Measurements from ENCODE around the gene LRRTM4.

The LRRTM4 gene

GRCh38 chr2:77470096-77470495 is 52.1 kb downstream of the LRRTM4 start:
- no peak overlapping the region for H3K9ac ChIP-seq (ENCODE audit: low read length in 2 of 2)
- no peak overlapping the region for H3K4me3 ChIP-seq (ENCODE audit: low read length in 2 of 2)
- no peaks in the 10 kb centered on the region for H3K9me3 ChIP-seq (ENCODE audit: control insufficient read depth in 2 of 2, low read length in 2 of 2)
- no peaks in the 10 kb centered on the region for H3K36me3 ChIP-seq (ENCODE audit: control insufficient read depth in 2 of 2, insufficient read depth in 2 of 2, low read length in 2 of 2)
- H3K27me3 ChIP-seq (ENCODE audit: control insufficient read depth in 1 of 2, insufficient read depth in 2 of 2, low read length in 2 of 2), result no peaks in the 10 kb centered on the region
- H3K4me1 ChIP-seq (ENCODE audit: control insufficient read depth, insufficient read depth, low read length), result no peaks in the 10 kb centered on the region
- H3K27ac ChIP-seq (ENCODE audit: low read length), result no peak overlapping the region

DNA sequence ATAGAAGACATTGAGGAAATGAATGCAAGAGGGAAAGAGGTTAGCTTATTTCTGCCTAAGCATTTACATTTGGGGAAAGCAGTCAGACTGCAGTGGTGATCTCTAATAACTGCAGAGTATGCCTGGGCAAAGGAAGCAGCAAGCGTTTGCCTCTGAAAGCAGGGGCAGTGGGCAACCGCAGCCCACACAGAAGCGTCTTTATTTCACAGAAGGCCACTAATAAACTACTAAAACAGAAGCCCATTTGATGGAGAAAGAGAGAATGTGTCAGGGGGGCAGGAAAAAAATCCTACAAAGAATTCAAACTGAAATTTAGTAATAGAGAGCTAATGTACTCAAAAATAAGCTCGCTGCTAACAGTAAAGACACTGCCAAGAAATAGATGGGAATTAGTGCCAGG is 53.1 kb downstream of the LRRTM4 start:
- H3K27ac ChIP-seq (ENCODE audit: low read length), result no peak overlapping the region
- no peaks in the 10 kb centered on the region for H3K27me3 ChIP-seq (ENCODE audit: control insufficient read depth in 1 of 2, insufficient read depth in 2 of 2, low read length in 2 of 2)
- no peak overlapping the region for H3K4me3 ChIP-seq (ENCODE audit: low read length in 2 of 2)
- H3K36me3 ChIP-seq (ENCODE audit: control insufficient read depth in 2 of 2, insufficient read depth in 2 of 2, low read length in 2 of 2), result no peaks in the 10 kb centered on the region
- no peaks in the 10 kb centered on the region for H3K4me1 ChIP-seq (ENCODE audit: control insufficient read depth, insufficient read depth, low read length)
- H3K9me3 ChIP-seq (ENCODE audit: control insufficient read depth in 2 of 2, low read length in 2 of 2), result no peaks in the 10 kb centered on the region
- no peak overlapping the region for H3K9ac ChIP-seq (ENCODE audit: low read length in 2 of 2)

- Histone ChIP-seq H3K4me1 (ENCODE audit: control insufficient read depth, insufficient read depth, low read length) (no peaks in the 10 kb centered on the region), H3K9me3 (ENCODE audit: control insufficient read depth in 2 of 2, low read length in 2 of 2) (no peaks in the 10 kb centered on the region), H3K4me3 (ENCODE audit: low read length in 2 of 2) (no peak overlapping the region), H3K9ac (ENCODE audit: low read length in 2 of 2) (no peak overlapping the region), H3K27ac (ENCODE audit: low read length) (no peak overlapping the region), H3K27me3 (ENCODE audit: control insufficient read depth in 1 of 2, insufficient read depth in 2 of 2, low read length in 2 of 2) (no peaks in the 10 kb centered on the region), H3K36me3 (ENCODE audit: control insufficient read depth in 2 of 2, insufficient read depth in 2 of 2, low read length in 2 of 2) (no peaks in the 10 kb centered on the region)
These were observed 62.3 kb downstream of the LRRTM4 start for GRCh38 chr2:77459840-77460239.

GRCh38 chr2:77458216-77458615 is 64.0 kb downstream of the LRRTM4 start:
- H3K36me3 ChIP-seq (ENCODE audit: control insufficient read depth in 2 of 2, insufficient read depth in 2 of 2, low read length in 2 of 2), result no peaks in the 10 kb centered on the region
- H3K27ac ChIP-seq (ENCODE audit: low read length), result no peak overlapping the region
- no peak overlapping the region for H3K4me3 ChIP-seq (ENCODE audit: low read length in 2 of 2)
- no peaks in the 10 kb centered on the region for H3K4me1 ChIP-seq (ENCODE audit: control insufficient read depth, insufficient read depth, low read length)
- no peaks in the 10 kb centered on the region for H3K9me3 ChIP-seq (ENCODE audit: control insufficient read depth in 2 of 2, low read length in 2 of 2)
- H3K9ac ChIP-seq (ENCODE audit: low read length in 2 of 2), result no peak overlapping the region
- no peaks in the 10 kb centered on the region for H3K27me3 ChIP-seq (ENCODE audit: control insufficient read depth in 1 of 2, insufficient read depth in 2 of 2, low read length in 2 of 2)

DNA sequence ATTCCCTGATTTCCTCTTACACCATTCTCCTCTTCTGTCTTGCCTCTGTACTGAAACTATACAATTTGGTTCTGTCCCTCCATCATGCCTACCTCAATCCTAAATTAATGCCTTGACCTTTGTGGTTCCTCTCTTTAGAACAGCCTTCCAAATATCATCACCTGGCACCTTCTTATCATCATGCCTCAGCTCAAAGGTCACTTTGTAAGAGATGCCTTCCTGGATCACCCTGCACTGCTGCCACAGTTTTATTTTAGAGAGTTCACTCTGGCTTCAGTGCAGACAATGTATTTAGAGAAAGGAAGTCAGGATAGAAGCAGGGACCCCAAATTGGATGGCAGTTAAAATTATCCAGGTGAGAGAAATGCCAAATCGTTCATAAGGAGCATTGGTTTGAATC is 64.5 kb downstream of the LRRTM4 start:
- H3K4me3 ChIP-seq (ENCODE audit: low read length in 2 of 2), result no peak overlapping the region
- H3K27ac ChIP-seq (ENCODE audit: low read length), result no peak overlapping the region
- H3K36me3 ChIP-seq (ENCODE audit: control insufficient read depth in 2 of 2, insufficient read depth in 2 of 2, low read length in 2 of 2), result no peaks in the 10 kb centered on the region
- H3K9me3 ChIP-seq (ENCODE audit: control insufficient read depth in 2 of 2, low read length in 2 of 2), result no peaks in the 10 kb centered on the region
- no peak overlapping the region for H3K9ac ChIP-seq (ENCODE audit: low read length in 2 of 2)
- no peaks in the 10 kb centered on the region for H3K27me3 ChIP-seq (ENCODE audit: control insufficient read depth in 1 of 2, insufficient read depth in 2 of 2, low read length in 2 of 2)
- H3K4me1 ChIP-seq (ENCODE audit: control insufficient read depth, insufficient read depth, low read length), result no peaks in the 10 kb centered on the region

DNA sequence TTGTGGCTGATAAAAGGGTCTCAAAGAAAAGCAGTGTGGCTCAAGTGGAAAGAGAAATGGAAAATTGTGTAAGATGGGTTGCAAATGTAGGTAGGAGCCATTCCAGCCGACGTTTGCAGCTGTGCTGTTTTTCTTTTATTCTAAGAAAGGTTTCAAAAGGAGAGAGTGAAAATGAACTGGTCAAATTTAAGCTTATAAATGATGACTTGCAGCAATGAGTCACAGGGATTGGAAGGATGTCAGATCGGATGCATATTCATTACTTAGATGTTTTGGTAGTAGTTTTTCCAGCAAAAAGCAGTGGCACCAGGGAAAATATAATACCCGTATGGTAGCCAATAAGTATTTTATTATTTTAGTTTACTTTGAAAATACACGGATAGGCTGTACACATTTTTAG is 79.1 kb downstream of the LRRTM4 start:
- H3K27me3 ChIP-seq (ENCODE audit: control insufficient read depth in 1 of 2, insufficient read depth in 2 of 2, low read length in 2 of 2), result no peaks in the 10 kb centered on the region
- H3K4me3 ChIP-seq (ENCODE audit: low read length in 2 of 2), result no peak overlapping the region
- H3K36me3 ChIP-seq (ENCODE audit: control insufficient read depth in 2 of 2, insufficient read depth in 2 of 2, low read length in 2 of 2), result no peaks in the 10 kb centered on the region
- no peak overlapping the region for H3K27ac ChIP-seq (ENCODE audit: low read length)
- H3K4me1 ChIP-seq (ENCODE audit: control insufficient read depth, insufficient read depth, low read length), result no peaks in the 10 kb centered on the region
- no peak overlapping the region for H3K9ac ChIP-seq (ENCODE audit: low read length in 2 of 2)
- H3K9me3 ChIP-seq (ENCODE audit: control insufficient read depth in 2 of 2, low read length in 2 of 2), result no peaks in the 10 kb centered on the region

- no peaks in the 10 kb centered on the region for H3K36me3 ChIP-seq (ENCODE audit: control insufficient read depth in 2 of 2, insufficient read depth in 2 of 2, low read length in 2 of 2)
- H3K9ac ChIP-seq (ENCODE audit: low read length in 2 of 2), result no peak overlapping the region
- H3K27me3 ChIP-seq (ENCODE audit: control insufficient read depth in 1 of 2, insufficient read depth in 2 of 2, low read length in 2 of 2), result no peaks in the 10 kb centered on the region
- no peak overlapping the region for H3K27ac ChIP-seq (ENCODE audit: low read length)
- H3K4me1 ChIP-seq (ENCODE audit: control insufficient read depth, insufficient read depth, low read length), result no peaks in the 10 kb centered on the region
- H3K4me3 ChIP-seq (ENCODE audit: low read length in 2 of 2), result no peak overlapping the region
- H3K9me3 ChIP-seq (ENCODE audit: control insufficient read depth in 2 of 2, low read length in 2 of 2), result no peaks in the 10 kb centered on the region
These were observed 87.3 kb downstream of the LRRTM4 start for GRCh38 chr2:77434880-77435279.

DNA sequence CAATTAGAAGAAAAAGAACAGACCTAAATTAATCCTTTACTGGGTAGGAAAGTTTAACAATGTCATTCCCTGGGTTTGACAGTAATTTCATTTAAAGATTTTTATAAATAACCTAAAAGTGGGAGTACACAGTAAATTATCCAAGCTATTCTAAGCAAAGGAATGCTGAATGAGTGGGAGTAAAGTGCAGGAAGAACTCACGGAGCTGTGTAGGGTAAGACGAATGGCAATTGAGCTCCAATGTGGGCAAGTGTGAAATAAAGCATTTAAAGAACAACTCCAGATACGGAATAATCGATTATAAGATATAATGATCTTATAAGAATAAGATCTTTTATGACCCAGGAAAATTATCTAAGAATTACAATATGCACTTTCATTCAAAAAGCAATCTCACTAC is 93.2 kb downstream of the LRRTM4 start:
- Histone ChIP-seq H3K27ac (ENCODE audit: low read length) (no peak overlapping the region), H3K9ac (ENCODE audit: low read length in 2 of 2) (no peak overlapping the region), H3K9me3 (ENCODE audit: control insufficient read depth in 2 of 2, low read length in 2 of 2) (no peaks in the 10 kb centered on the region), H3K4me1 (ENCODE audit: control insufficient read depth, insufficient read depth, low read length) (no peaks in the 10 kb centered on the region), H3K27me3 (ENCODE audit: control insufficient read depth in 1 of 2, insufficient read depth in 2 of 2, low read length in 2 of 2) (no peaks in the 10 kb centered on the region), H3K36me3 (ENCODE audit: control insufficient read depth in 2 of 2, insufficient read depth in 2 of 2, low read length in 2 of 2) (no peaks in the 10 kb centered on the region), H3K4me3 (ENCODE audit: low read length in 2 of 2) (no peak overlapping the region)

- Histone ChIP-seq H3K4me1 (ENCODE audit: control insufficient read depth, insufficient read depth, low read length) (no peaks in the 10 kb centered on the region), H3K9ac (ENCODE audit: low read length in 2 of 2) (no peak overlapping the region), H3K4me3 (ENCODE audit: low read length in 2 of 2) (no peak overlapping the region), H3K27me3 (ENCODE audit: control insufficient read depth in 1 of 2, insufficient read depth in 2 of 2, low read length in 2 of 2) (no peaks in the 10 kb centered on the region), H3K27ac (ENCODE audit: low read length) (no peak overlapping the region), H3K36me3 (ENCODE audit: control insufficient read depth in 2 of 2, insufficient read depth in 2 of 2, low read length in 2 of 2) (no peaks in the 10 kb centered on the region), H3K9me3 (ENCODE audit: control insufficient read depth in 2 of 2, low read length in 2 of 2) (no peaks in the 10 kb centered on the region)
These were observed 100.2 kb downstream of the LRRTM4 start for GRCh38 chr2:77421971-77422370.

- Histone ChIP-seq H3K9me3 (ENCODE audit: control insufficient read depth in 2 of 2, low read length in 2 of 2) (no peaks in the 10 kb centered on the region), H3K4me1 (ENCODE audit: control insufficient read depth, insufficient read depth, low read length) (no peaks in the 10 kb centered on the region), H3K27me3 (ENCODE audit: control insufficient read depth in 1 of 2, insufficient read depth in 2 of 2, low read length in 2 of 2) (no peaks in the 10 kb centered on the region), H3K9ac (ENCODE audit: low read length in 2 of 2) (no peak overlapping the region), H3K36me3 (ENCODE audit: control insufficient read depth in 2 of 2, insufficient read depth in 2 of 2, low read length in 2 of 2) (no peaks in the 10 kb centered on the region), H3K27ac (ENCODE audit: low read length) (no peak overlapping the region), H3K4me3 (ENCODE audit: low read length in 2 of 2) (no peak overlapping the region)
These were observed 103.6 kb downstream of the LRRTM4 start for GRCh38 chr2:77418537-77418936.

DNA sequence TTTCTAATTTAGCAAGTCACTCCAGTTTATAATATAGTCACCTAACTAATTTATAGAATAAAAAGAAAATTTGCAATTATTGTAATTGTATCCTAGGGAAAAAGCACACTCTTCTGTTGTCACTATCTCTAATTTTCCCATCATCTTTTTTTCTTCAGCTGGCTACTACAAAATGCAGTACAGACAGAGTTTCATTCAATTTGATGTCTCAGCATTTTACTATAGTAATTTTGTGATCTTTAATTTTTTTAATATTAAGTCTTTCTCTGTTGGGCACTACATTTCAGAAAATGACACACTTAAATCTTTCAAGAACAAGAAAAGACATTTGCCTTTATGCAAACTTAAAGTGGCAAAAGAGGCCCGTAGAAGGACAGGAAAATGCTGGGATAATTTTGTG is 118.0 kb downstream of the LRRTM4 start:
- no peaks in the 10 kb centered on the region for H3K36me3 ChIP-seq (ENCODE audit: control insufficient read depth in 2 of 2, insufficient read depth in 2 of 2, low read length in 2 of 2)

More for the DNA sequence above, 118.0 kb downstream of the LRRTM4 start:
- Histone ChIP-seq H3K27ac (ENCODE audit: low read length) (no peak overlapping the region), H3K9ac (ENCODE audit: low read length in 2 of 2) (no peak overlapping the region), H3K4me1 (ENCODE audit: control insufficient read depth, insufficient read depth, low read length) (no peaks in the 10 kb centered on the region), H3K9me3 (ENCODE audit: control insufficient read depth in 2 of 2, low read length in 2 of 2) (no peaks in the 10 kb centered on the region), H3K4me3 (ENCODE audit: low read length in 2 of 2) (no peak overlapping the region), H3K27me3 (ENCODE audit: control insufficient read depth in 1 of 2, insufficient read depth in 2 of 2, low read length in 2 of 2) (no peaks in the 10 kb centered on the region)

Data from stomach smooth muscle (tissue), 2 donors.